SK-N-MC (cell line): Measurements from ENCODE around the gene DNAH17.

ENCODE experiments used
- EZH2 ChIP-seq: fragments of 200-600 bp; sonication (generic); IDR thresholded peaks from one replicate; pipeline ENCODE4 v1.6.1; 2017; ENCODE audit warnings: antibody characterized with exemption
- POLR2AphosphoS5 ChIP-seq: IDR thresholded peaks from 2 replicates; pipeline ENCODE4 v1.6.1; 2012; ENCODE audit warnings: mild to moderate bottlenecking, low read depth, low read length, borderline replicate concordance

DNA sequence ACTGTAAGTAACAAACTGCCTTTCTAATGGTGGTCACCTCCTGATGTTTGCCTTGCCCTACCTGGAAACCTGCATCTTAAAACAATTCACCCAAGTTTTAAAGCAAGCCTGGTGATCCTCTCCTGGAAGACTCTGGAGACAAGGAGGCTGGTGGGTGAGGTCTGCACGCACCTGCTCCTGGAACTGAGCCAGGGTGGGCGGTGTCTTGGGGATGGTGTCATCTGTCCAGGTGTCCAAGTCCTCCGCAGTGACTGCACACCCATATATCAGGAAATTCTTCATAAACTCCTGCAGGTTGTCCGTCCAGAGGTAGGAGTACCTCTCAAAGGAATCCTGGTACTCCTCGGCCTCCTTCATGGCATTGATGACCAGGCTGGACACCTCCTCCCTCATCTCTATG, 44.9 kb downstream of the DNAH17 start:
- no peak for TF ChIP-seq POLR2AphosphoS5
- TF ChIP-seq EZH2, result no peak
